GM12873 (cell line): Measurements from ENCODE around the gene AMBP.
A peak's percentile ranks its signal among the peaks of the same experiment; 100 is the strongest.

Experiments
- CTCF ChIP-seq: IDR thresholded peaks from 2 replicates; pipeline ENCODE4 v1.5.1; 2012; ENCODE audit warnings: low read depth, mild to moderate bottlenecking, moderate library complexity, low read length, control low read depth; ENCODE audit not compliant: insufficient read depth; ENCODE audit errors: missing control alignments

The AMBP gene

GRCh38 chr9:114098021-114098935 lies 20.2 kb upstream of the AMBP start:
- TF ChIP-seq CTCF = no peak

GRCh38 chr9:114097613-114098020 lies 19.5 kb upstream of the AMBP start:
- TF ChIP-seq CTCF = no peak

- no peak for TF ChIP-seq CTCF
Measured at GRCh38 chr9:114096866-114097612, 18.9 kb upstream of the AMBP start.

- peak; percentile 12 for TF ChIP-seq CTCF
Measured at GRCh38 chr9:114096041-114096511, 18.0 kb upstream of the AMBP start.

GRCh38 chr9:114094971-114095370 lies 16.9 kb upstream of the AMBP start:
- TF ChIP-seq CTCF = no peak

GRCh38 chr9:114093761-114094505 lies 15.8 kb upstream of the AMBP start:
- TF ChIP-seq CTCF = no peak
